Aorta (tissue), 5 donors: ENCODE data around the gene SCAMP1. TPM values are rescaled to one million over a fixed set of nuclear protein-coding genes. Genes with fewer than 3 reads are reported as not detected.

Source experiments
- ATAC-seq: fragments of 200-7000 bp; cut with Tn5 transposase; one replicate; pipeline ENCODE4 v1.9.1; 2022; ENCODE audit warnings: moderate library complexity; ENCODE audit not compliant: low FRiP score
- DNase-seq, 2 donors: peaks; one replicate each; pipeline ENCODE4 v3.0.0-alpha.2; 2020
- H3K27ac ChIP-seq, 2 donors: one replicate each; pipeline ENCODE4 v1.5.1; 2013; ENCODE audit warnings: low read length in 2 of 2, mild to moderate bottlenecking in 2 of 2, moderate library complexity in 2 of 2, control low read depth in 1 of 2, inconsistent platforms in 1 of 2, low read depth in 1 of 2
- H3K27me3 ChIP-seq, 2 donors: one replicate each; pipeline ENCODE4 v1.6.1; 2013; ENCODE audit warnings: control low read depth in 1 of 2, low read length in 1 of 2, mild to moderate bottlenecking in 1 of 2, moderate library complexity in 1 of 2; ENCODE audit not compliant: insufficient read depth in 2 of 2, control insufficient read depth in 1 of 2
- H3K36me3 ChIP-seq, 2 donors: one replicate each; pipeline ENCODE4 v1.6.1; 2013; ENCODE audit warnings: control low read depth in 1 of 2, low read length in 1 of 2, mild to moderate bottlenecking in 1 of 2; ENCODE audit not compliant: insufficient read depth in 2 of 2, control insufficient read depth in 1 of 2
- H3K4me1 ChIP-seq, 2 donors: one replicate each; pipeline ENCODE4 v1.6.1; 2013; ENCODE audit warnings: low read length in 2 of 2, control low read depth in 1 of 2, mild to moderate bottlenecking in 1 of 2, moderate library complexity in 1 of 2; ENCODE audit not compliant: insufficient read depth in 2 of 2, control insufficient read depth in 1 of 2
- H3K4me3 ChIP-seq, 2 donors: one replicate each; pipeline ENCODE4 v1.5.1; 2013; ENCODE audit warnings: low read length in 2 of 2, control low read depth in 1 of 2, mild to moderate bottlenecking in 1 of 2
- H3K9me3 ChIP-seq: one replicate; pipeline ENCODE4 v1.6.1; 2013; ENCODE audit warnings: mild to moderate bottlenecking, low read length; ENCODE audit not compliant: control insufficient read depth
- WGBS, 2 donors: extraction: QIAGEN DNeasy Blood & Tissue Kit; methylation state at CpG; one replicate each; pipeline ENCODE4 v1.1.7; 2013; 5-methylcytosine and 5-hydroxymethylcytosine counted together
- intact Hi-C, 2 donors: fragments of 100-400 bp; cut with DNase I; formaldehyde crosslinking; loops; one replicate each; pipeline versions ENCODE4 v1.14.2 to v1.15.0; 2022
- polyA plus RNA-seq, 2 donors: library from polyadenylated mRNA; stranded (reverse); fragments of 200-250 nt; gene quantifications; one replicate each; pipeline ENCODE4 v1.2.3, GENCODE V29; 2013
- total RNA-seq, 2 donors: library from RNA; stranded (reverse); fragmentation: NEBNext Ultra II Directional; extraction: Animal tissue kit (Norgen Biotek cat#: 25700); gene quantifications; one replicate each; pipeline ENCODE4 v1.2.1, GENCODE V29; 2021
- donor health status: healthy with polysubstance abuse.
- donor health status: Bipolar disorder and iron deficiency.
- donor health status: DM: no; HTN: no; CAD: no.
- donor health status: DM: no; HTN: no; CAD: no.
- donor health status: DM: yes; HTN: yes; CAD: no.

Gene SCAMP1
- total and polyA plus RNA-seq, 4 donors, result 6.0 to 48.1 (median 28.4) TPM

DNA sequence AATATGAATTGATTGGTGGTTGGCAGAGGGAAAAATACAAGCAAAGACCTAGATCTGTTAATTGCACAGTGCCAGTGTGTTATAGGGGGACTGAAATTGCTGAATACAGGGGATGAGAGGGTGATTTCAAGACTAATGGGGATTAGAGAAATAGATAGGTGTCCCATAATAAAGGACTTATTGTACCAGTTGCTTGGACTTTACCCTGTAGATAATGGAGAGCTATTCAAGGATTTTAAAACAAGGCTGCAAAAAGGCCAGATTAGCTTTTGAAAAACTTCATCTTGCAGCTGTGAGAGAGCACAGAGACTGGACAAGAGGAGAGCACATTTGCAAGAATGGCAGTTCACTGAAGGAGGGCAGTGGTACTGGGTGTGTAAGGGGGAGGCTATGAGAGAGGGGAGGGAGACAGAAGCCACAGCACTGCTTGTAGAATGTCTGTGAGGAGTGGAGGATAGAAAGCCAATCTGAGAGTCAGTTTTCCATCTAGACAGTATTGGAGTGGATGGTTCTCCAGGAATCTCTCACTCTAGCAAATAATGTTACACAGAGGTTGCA, 28.8 kb upstream of the SCAMP1 start:
- H3K36me3 ChIP-seq, result no peaks in the 10 kb centered on the region
- no peaks in the 10 kb centered on the region for H3K27me3 ChIP-seq
- DNase-seq, result no peak
- no peaks in the 10 kb centered on the region for H3K4me1 ChIP-seq
- ATAC-seq, result no peak
- H3K4me3 ChIP-seq, result no peak overlapping the region
- intact Hi-C loops, result no loop called here
- H3K27ac ChIP-seq, result no peak overlapping the region
- no peaks in the 10 kb centered on the region for H3K9me3 ChIP-seq

DNA sequence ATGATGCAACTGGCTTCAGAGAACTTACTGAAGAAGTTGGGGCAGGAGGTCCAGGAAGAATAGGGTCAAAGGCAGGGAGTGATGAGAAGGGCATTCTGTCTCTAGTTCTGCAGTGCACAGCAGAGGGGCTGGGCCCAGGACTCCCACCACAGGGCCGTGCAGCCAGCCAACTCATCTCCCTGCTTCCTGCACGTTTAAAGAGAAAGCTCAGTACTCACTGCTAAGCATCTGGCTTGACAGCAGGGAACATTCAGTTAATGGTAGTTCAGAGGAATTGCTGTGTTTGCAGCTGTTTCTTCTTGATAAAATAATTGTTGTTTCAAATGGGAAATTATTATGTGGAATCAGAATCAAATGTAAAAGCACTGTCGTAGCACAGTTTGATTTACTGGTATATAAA, 25.6 kb upstream of the SCAMP1 start:
- ATAC-seq, result no peak
- no peak for DNase-seq
- Histone ChIP-seq H3K36me3 (no peaks in the 10 kb centered on the region), H3K9me3 (peaks cover 7% of the 10 kb centered on the region), H3K4me3 (no peak overlapping the region), H3K4me1 (no peaks in the 10 kb centered on the region), H3K27ac (no peak overlapping the region), H3K27me3 (no peaks in the 10 kb centered on the region)
- 45% methylated on average over 3 of the region's 3 CpGs for WGBS, 2 donors
- intact Hi-C loops, result no loop called here

DNA sequence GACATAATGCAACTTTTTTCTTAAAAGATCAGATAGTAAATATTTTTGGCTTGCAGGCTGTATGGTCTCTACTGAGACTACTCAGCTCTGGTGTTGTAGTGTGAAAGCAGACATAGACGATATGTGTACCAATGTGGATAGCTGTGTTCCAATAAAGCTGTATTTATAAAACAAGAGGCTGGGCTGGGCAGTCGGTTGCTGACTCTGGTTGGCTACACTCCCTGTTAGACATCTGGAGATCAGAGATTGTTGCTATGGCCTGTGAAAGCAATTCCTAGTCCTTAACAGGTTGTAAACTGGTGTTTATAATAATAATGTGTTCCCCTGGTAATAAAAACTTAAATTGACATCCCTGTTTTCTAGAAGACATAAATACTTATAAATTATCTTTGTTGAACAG, 24.4 kb upstream of the SCAMP1 start:
- ATAC-seq (no peak), DNase-seq (no peak)
- WGBS, 2 donors, result 67 to 68% methylated on average over 2 of the region's 2 CpGs
- H3K36me3 ChIP-seq, result no peaks in the 10 kb centered on the region
- no peaks in the 10 kb centered on the region for H3K27me3 ChIP-seq
- H3K4me1 ChIP-seq, result no peaks in the 10 kb centered on the region
- intact Hi-C loops, result no loop called here
- no peak overlapping the region for H3K4me3 ChIP-seq
- H3K9me3 ChIP-seq, result peaks cover 7% of the 10 kb centered on the region
- no peak overlapping the region for H3K27ac ChIP-seq

DNA sequence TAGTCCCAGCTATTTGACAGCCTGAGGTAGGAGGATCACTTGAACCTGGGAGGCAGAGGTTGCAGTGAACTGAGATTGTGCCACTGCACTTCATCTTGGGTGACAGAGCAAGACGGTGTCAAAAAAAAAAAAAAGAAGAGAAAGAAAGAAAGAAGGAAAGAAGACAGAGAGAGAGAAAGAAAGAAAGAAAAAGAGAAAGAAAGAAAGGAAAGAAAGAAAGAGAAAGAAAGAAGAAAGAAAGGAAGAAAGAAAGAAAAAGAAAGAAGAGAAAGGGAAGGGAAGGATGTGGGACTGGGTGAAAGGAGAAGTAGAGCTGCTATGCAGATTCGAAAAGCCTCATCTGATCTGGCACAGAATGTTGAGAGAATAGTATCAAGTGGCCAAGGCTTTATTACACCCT, 23.7 kb upstream of the SCAMP1 start:
- Histone ChIP-seq H3K9me3 (peaks cover 7% of the 10 kb centered on the region), H3K27me3 (no peaks in the 10 kb centered on the region), H3K4me1 (no peaks in the 10 kb centered on the region), H3K27ac (no peak overlapping the region), H3K36me3 (no peaks in the 10 kb centered on the region), H3K4me3 (no peak overlapping the region)
- DNase-seq (no peak), ATAC-seq (no peak)
- intact Hi-C loops, result no loop called here
- WGBS, 2 donors, result 81 to 90% methylated on average over 2 of the region's 2 CpGs

DNA sequence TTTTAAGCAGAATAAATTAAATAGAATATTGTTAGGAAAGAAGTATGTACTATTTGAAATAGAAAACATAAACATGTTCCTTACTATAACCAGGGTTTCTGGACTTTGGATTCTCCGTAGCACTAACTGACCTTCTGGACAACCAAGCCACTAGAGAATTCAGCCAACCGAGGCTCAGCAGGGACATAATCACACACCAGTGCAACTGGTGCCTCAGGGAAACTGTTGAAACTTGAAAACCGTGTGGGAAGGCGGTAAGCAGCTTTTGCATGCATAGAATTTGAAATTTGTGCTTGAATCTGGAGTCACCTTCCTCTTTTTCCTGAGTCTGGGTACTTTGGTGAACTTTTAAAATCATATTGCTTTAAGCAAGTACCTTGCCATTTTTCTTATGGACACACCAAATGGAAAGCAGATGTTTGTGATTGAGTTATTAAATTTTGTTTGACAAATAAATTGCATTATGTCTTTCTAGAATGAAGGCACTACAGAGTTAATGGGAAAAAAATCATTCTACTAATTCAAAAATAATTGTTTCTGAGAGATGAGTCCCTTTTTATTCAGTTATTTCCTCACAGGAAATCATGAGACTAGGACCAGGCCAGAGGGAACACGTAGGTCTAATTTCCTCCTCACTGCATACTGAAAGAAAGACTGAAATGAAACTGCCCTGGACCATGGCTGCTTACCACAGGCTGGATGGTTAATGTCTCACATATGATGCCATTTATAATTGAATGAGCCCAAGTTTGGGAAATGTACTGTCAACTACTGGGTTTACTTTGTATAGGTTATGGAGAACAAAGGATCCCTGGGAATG, 20.6 kb upstream of the SCAMP1 start:
- WGBS, 2 donors, result 83 to 87% methylated on average over 5 of the region's 5 CpGs
- Histone ChIP-seq H3K4me3 (no peak overlapping the region), H3K9me3 (peaks cover 7% of the 10 kb centered on the region), H3K27ac (no peak overlapping the region), H3K27me3 (no peaks in the 10 kb centered on the region), H3K36me3 (no peaks in the 10 kb centered on the region), H3K4me1 (no peaks in the 10 kb centered on the region)
- DNase-seq (no peak), ATAC-seq (no peak)
- intact Hi-C loops, result no loop called here

DNA sequence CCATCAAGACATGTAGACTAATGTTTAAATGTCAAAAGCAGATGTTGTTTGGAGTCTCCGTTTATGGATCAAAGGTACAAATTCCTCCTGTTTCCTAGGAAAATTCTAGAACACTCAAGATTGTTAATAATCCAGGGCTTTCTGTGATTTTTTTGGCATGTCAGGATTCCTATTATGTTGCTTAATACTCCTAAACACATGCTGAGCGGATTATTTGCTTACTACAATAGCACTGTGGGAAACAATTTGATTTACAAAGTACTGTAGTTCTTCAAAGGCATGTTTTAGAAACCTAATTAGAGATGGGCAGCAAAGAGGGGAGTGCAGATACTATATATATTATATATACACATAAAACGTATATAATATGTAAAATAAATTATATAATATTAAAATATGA, 19.0 kb upstream of the SCAMP1 start:
- Histone ChIP-seq H3K27ac (no peak overlapping the region), H3K4me1 (no peaks in the 10 kb centered on the region), H3K27me3 (no peaks in the 10 kb centered on the region), H3K4me3 (no peak overlapping the region), H3K9me3 (peaks cover 7% of the 10 kb centered on the region), H3K36me3 (no peaks in the 10 kb centered on the region)
- intact Hi-C loops, result no loop called here
- DNase-seq (no peak), ATAC-seq (no peak)
- WGBS, 2 donors, result 48 to 54% methylated on average over 3 of the region's 3 CpGs

DNA sequence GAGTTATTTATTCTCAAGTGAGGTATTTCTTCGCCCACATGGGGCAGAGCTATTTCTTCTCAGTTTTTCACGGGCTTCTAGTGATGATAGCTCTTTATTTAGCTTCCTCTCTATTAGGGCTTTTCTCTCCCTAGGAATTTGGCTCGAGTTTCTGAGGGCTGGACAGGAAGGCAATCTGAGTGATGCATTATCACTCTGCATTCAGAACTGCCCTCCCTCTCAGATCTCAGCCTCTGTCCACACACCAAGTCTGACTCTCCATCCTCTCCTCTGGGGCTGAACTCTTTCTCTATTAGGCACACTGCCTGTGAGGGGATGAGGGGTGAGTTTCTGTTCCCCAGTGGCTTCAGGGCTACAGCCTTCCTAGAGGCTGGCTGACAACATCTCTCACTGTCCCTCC, 14.9 kb upstream of the SCAMP1 start:
- H3K36me3 ChIP-seq, result no peaks in the 10 kb centered on the region
- no peak overlapping the region for H3K4me3 ChIP-seq
- no peak for DNase-seq
- H3K27me3 ChIP-seq, result no peaks in the 10 kb centered on the region
- intact Hi-C loops, result no loop called here
- H3K27ac ChIP-seq, result no peak overlapping the region
- no peaks in the 10 kb centered on the region for H3K4me1 ChIP-seq
- 30 to 32% methylated on average over 3 of the region's 3 CpGs for WGBS, 2 donors
- H3K9me3 ChIP-seq, result no peaks in the 10 kb centered on the region
- ATAC-seq, result no peak

DNA sequence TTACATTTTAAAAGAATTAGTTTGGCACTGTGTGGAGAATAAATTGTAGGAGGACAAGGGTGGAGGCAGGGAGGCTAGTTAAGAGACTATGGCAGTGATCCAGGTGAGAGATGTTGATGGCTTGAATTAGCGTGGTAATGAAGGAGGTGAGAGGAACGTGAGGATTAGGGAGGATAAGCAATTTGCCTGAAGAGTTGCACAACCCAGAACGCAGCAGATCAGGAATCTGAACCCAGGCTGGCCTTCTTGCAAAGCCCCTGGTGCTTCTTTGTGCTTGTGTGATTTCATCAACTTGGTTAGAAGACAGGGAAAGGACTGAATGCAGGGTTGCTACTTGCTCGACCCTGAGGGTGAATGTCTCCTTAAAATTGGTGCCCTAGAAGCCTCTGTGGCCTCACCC, 6.9 kb upstream of the SCAMP1 start:
- H3K27me3 ChIP-seq, result no peaks in the 10 kb centered on the region
- H3K36me3 ChIP-seq, result no peaks in the 10 kb centered on the region
- WGBS, 2 donors, result 70 to 81% methylated on average over 4 of the region's 4 CpGs
- H3K27ac ChIP-seq, result no peak overlapping the region
- no peak for ATAC-seq
- H3K9me3 ChIP-seq, result no peaks in the 10 kb centered on the region
- intact Hi-C loops, result no loop called here
- DNase-seq, result no peak
- H3K4me1 ChIP-seq, result no peaks in the 10 kb centered on the region
- H3K4me3 ChIP-seq, result no peak overlapping the region

DNA sequence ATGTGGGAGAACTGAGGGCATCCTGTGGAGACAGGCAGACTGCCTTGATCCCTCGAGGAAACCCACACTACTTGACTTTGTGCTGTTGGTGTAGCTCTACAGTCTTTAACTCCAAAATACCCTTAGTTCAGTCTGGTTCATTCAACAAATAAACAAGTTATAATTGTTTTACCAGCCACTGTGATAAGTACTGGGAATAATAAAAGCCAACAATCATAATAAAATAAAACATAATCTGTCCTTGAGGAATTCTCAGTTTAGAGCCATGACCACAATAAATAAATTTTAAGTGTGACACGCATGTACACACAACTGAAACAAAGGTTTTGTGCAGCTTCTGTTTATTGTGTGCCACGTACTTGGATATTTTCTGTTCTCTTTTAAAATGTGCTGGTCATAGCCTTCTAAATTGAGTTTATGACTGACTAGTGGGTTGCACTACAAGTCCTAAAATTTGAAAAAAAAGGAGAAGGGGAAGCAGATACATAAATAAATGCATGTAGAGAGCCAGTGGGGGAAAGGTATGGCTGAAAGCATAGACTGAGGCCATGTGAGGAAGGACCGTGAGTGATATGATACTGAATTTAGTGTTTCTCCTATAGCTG, 6.2 kb upstream of the SCAMP1 start:
- Histone ChIP-seq H3K36me3 (no peaks in the 10 kb centered on the region), H3K27ac (no peak overlapping the region), H3K4me1 (no peaks in the 10 kb centered on the region), H3K9me3 (no peaks in the 10 kb centered on the region), H3K27me3 (no peaks in the 10 kb centered on the region), H3K4me3 (no peak overlapping the region)
- intact Hi-C loops, result no loop called here
- DNase-seq (no peak), ATAC-seq (no peak)
- 63 to 67% methylated on average over 4 of the region's 4 CpGs for WGBS, 2 donors
